ENCODE measurements around the gene GNA14. TPM values are rescaled to one million over a fixed set of nuclear protein-coding genes. Genes with fewer than 3 reads are reported as not detected.

The GNA14 gene
- total and polyA plus RNA-seq, 2 of the 8 experiments (the other 6 are each of a cell fraction or from before 2014, with no cell fraction given) = 3.4 to 6.3 TPM

GRCh38 chr9:77598524-77598923 lies 49.6 kb downstream of the GNA14 start:
- no peak overlapping the region for H4K5ac ChIP-seq (ENCODE audit: insufficient read length, low read depth, low read length)
- 90% methylated on average over 3 of the region's 3 CpGs; no CpG with 5 or more reads in 1 of the 2 experiments for whole genome bisulfite sequencing, 2 experiments (ENCODE audit: extremely low coverage in 1 of 2, insufficient coverage in 1 of 2, insufficient read length in 1 of 2, insufficient replicate concordance in 2 of 2, low coverage in 1 of 2, low lambda C conversion rate in 2 of 2, missing lambda C conversion rate in 1 of 2)
- H2BK12ac ChIP-seq (ENCODE audit: low read depth, low read length) = no peak overlapping the region
- no peak overlapping the region for H3K14ac ChIP-seq (ENCODE audit: insufficient read length)
- TF ChIP-seq MAX (IDR thresholded peaks at IDR 0.05) = no peak
- no peak for TF ChIP-seq TAF7 (optimal IDR thresholded peaks at IDR 0.05; ENCODE audit: borderline replicate concordance, low read depth, low read length)
- TF ChIP-seq EP300 (IDR thresholded peaks at IDR 0.05; ENCODE audit: borderline replicate concordance in 1 of 2, low read depth in 2 of 2, low read length in 2 of 2) = no peak
- no peak for TF ChIP-seq FOSL1 (IDR thresholded peaks at IDR 0.05; ENCODE audit: insufficient read depth, low read depth, low read length)
- no peak for TF ChIP-seq TCF12 (IDR thresholded peaks at IDR 0.05; ENCODE audit: low read depth, low read length)
- TF ChIP-seq SAP30 (IDR thresholded peaks at IDR 0.05; ENCODE audit: insufficient read depth, insufficient replicate concordance, low read length) = no peak
- no peak for TF ChIP-seq CEBPB (IDR thresholded peaks at IDR 0.05; ENCODE audit: low read depth, low read length)
- H2BK120ac ChIP-seq (replicated peaks; ENCODE audit: low read depth, low read length) = no peak overlapping the region
- H4K20me1 ChIP-seq (replicated peaks in 1 of 2; ENCODE audit: control insufficient read depth in 1 of 2, insufficient read depth in 2 of 2, low read length in 2 of 2) = no peaks in the 10 kb centered on the region
- no peak overlapping the region for H3K4me3 ChIP-seq (ENCODE audit: extremely low read depth in 1 of 4, insufficient read depth in 2 of 4, low read depth in 3 of 4, low read length in 4 of 4)
- no peak overlapping the region for H2AFZ ChIP-seq (ENCODE audit: low read length)
- ChIA-PET CTCF (ENCODE audit: partially characterized antibody) (no interaction called here), POLR2A (ENCODE audit: partially characterized antibody) (no interaction called here)
- no peak for DNase-seq (ENCODE audit: low read depth in 1 of 2, low spot score in 2 of 2)
- H4K8ac ChIP-seq (ENCODE audit: extremely low read depth, insufficient read depth, low read length) = no peak overlapping the region
- H2AK5ac ChIP-seq (ENCODE audit: low read depth, low read length) = no peak overlapping the region
- H3K79me2 ChIP-seq (ENCODE audit: control insufficient read depth in 1 of 2, insufficient read depth in 2 of 2, low read length in 2 of 2) = no peaks in the 10 kb centered on the region
- H2BK20ac ChIP-seq (ENCODE audit: low read length) = 0 out of 2 replicates have a peak overlapping the region, but pooled peaks have one; percentile 37
- H3K18ac ChIP-seq (ENCODE audit: extremely low read depth, low read length) = no peak overlapping the region
- no peaks in the 10 kb centered on the region for H3K36me3 ChIP-seq (ENCODE audit: control insufficient read depth in 2 of 4, insufficient read depth in 4 of 4, low read length in 3 of 4)
- H3K9ac ChIP-seq (replicated peaks in 1 of 4; ENCODE audit: extremely low read depth in 1 of 4, low read depth in 3 of 4, low read length in 3 of 4) = no peak overlapping the region
- H2BK15ac ChIP-seq (ENCODE audit: low read length) = no peak overlapping the region
- no peak overlapping the region for H4K91ac ChIP-seq (replicated peaks; ENCODE audit: insufficient read length, low read length)
- no peak overlapping the region for H3K56ac ChIP-seq (replicated peaks; ENCODE audit: insufficient read length, low read depth, low read length)
- H3K27ac ChIP-seq (ENCODE audit: low read depth, low read length) = no peak overlapping the region
- H3K9me3 ChIP-seq (ENCODE audit: insufficient read depth in 2 of 2, low read depth in 1 of 2, low read length in 1 of 2) = no peaks in the 10 kb centered on the region
- no peak overlapping the region for H3K23ac ChIP-seq (ENCODE audit: insufficient read length)
- H3K4me1 ChIP-seq (replicated peaks in 1 of 4; ENCODE audit: control insufficient read depth in 3 of 4, insufficient read depth in 4 of 4, low read length in 3 of 4) = peaks cover 0 to 12% (median 3%) of the 10 kb centered on the region in 4 experiments; a peak in 5 of 7 replicates
- no peaks in the 10 kb centered on the region for H3K23me2 ChIP-seq (ENCODE audit: low read depth, low read length)
- no peak overlapping the region for H2BK5ac ChIP-seq (ENCODE audit: low read depth, low read length)
- H3K27me3 ChIP-seq (replicated peaks in 1 of 4; ENCODE audit: control insufficient read depth in 3 of 4, extremely low read depth in 1 of 4, insufficient read depth in 3 of 4, low read length in 3 of 4) = no peaks in the 10 kb centered on the region
- no peaks in the 10 kb centered on the region for H3K79me1 ChIP-seq (ENCODE audit: low read depth, low read length)
- no peak overlapping the region for H3K4me2 ChIP-seq (ENCODE audit: insufficient read depth in 1 of 2, low read depth in 2 of 2, low read length in 2 of 2)
- no peak overlapping the region for H3K4ac ChIP-seq (replicated peaks; ENCODE audit: insufficient read length, low read depth, low read length)
- no peak for FAIRE-seq

Data from H1 (cell line).